Prostate gland (tissue), 2 donors: Measurements from ENCODE around the gene SIRT5.

Experiments
- POLR2A ChIP-seq: fragments of 450-650 bp; IDR thresholded peaks from one replicate; pipeline ENCODE4 v1.6.1; 2016; ENCODE audit warnings: antibody characterized with exemption, mild to moderate bottlenecking
- TF ChIP-seq, protein P1 (sequence below), 4 experiments: fragments of 200-600 bp in 2 of 4; fragments of 450-650 bp in 2 of 4; sonication (generic) in 2 of 4; IDR thresholded peaks; 1 replicate in 3 of 4; 2 replicates in 1 of 4; pipeline ENCODE4 v1.5.1; 2016 to 2019; ENCODE audit warnings: antibody characterized with exemption in 4 of 4, mild to moderate bottlenecking in 2 of 4, moderate library complexity in 2 of 4

DNA sequence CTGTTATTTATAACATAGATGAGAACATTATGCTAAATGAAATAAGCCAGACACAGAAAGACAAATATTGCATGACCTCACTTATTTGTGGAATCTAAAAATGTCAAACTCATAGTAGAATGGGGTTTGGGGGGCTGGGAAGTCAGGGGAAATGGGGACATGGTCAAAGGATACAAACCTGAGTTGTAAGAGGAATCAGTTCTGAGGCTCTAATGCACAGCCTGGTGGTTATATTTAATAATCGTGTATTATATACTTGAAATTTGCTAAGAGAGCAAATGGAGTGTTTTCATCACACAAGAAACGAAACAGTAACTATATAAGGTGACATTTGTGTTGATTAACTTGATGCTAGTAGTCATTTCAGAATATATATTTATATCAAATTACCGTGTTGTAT lies 46.2 kb upstream of the SIRT5 start:
- TF ChIP-seq, protein P1, sequence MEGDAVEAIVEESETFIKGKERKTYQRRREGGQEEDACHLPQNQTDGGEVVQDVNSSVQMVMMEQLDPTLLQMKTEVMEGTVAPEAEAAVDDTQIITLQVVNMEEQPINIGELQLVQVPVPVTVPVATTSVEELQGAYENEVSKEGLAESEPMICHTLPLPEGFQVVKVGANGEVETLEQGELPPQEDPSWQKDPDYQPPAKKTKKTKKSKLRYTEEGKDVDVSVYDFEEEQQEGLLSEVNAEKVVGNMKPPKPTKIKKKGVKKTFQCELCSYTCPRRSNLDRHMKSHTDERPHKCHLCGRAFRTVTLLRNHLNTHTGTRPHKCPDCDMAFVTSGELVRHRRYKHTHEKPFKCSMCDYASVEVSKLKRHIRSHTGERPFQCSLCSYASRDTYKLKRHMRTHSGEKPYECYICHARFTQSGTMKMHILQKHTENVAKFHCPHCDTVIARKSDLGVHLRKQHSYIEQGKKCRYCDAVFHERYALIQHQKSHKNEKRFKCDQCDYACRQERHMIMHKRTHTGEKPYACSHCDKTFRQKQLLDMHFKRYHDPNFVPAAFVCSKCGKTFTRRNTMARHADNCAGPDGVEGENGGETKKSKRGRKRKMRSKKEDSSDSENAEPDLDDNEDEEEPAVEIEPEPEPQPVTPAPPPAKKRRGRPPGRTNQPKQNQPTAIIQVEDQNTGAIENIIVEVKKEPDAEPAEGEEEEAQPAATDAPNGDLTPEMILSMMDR (IDR thresholded peaks at IDR 0.05), result peak in 1 of 4 experiments; percentile 31
- TF ChIP-seq POLR2A, result no peak
